K562 (cell line): ENCODE results near the gene CD70. TPM values are rescaled to one million over a fixed set of nuclear protein-coding genes. Genes with fewer than 3 reads are reported as not detected.
"Not testable (repeated sequence)": the region's sequence is repeated elsewhere in the genome, so short reads cannot be mapped to it uniquely, and the experiment has no call there.

ENCODE experiments used
- ATAC-seq: fragments of 200-7000 bp; cut with Tn5 transposase; 3 replicates; pipeline ENCODE4 v1.9.1; 2020; ENCODE audit warnings: moderate library complexity
- BruUV-seq: library from RNA; stranded (reverse); fragments of 400-500 nt; replicated peaks from 2 replicates; lab custom pipeline; 2021; lab: Mats Ljungman, UMichigan
- CTCF ChIA-PET: fragments of 300-600 bp; formaldehyde crosslinking; extraction: SDS; loops from one replicate; lab custom pipeline; 2021; ENCODE audit warnings: low intra/inter-chr PET ratio; lab: Yijun Ruan, JAX
- POLR2A ChIA-PET: fragments of 300-600, 350-650 bp; sonication (Branson Sonifier 250); formaldehyde crosslinking; extraction: SDS; loops from one replicate; lab custom pipeline; 2021; ENCODE audit warnings: antibody characterized with exemption, inconsistent platforms; lab: Yijun Ruan, JAX
- DNase-seq, 4 experiments: peaks; one replicate each; pipeline versions ENCODE4 v3.0.0 to v3.0.0-alpha.2; 2011 to 2018; ENCODE audit warnings: low spot score in 3 of 4, mixed read lengths in 3 of 4; ENCODE audit errors: extremely low read depth in 1 of 4
- FAIRE-seq: peaks from 2 replicates; lab custom pipeline; 2011; peaks lifted over from hg19 to GRCh38; lab: Jason Lieb, UNC
- H2AFZ ChIP-seq: 2 replicates; pipeline ENCODE4 v1.6.0; 2011; ENCODE audit warnings: low read depth, low read length, control low read depth, inconsistent platforms
- H3K27ac ChIP-seq: fragments of 200-600 bp; 3 replicates; pipeline ENCODE4 v1.8.0; 2011; ENCODE audit warnings: low read depth, mild to moderate bottlenecking, control low read depth, inconsistent platforms, low read length, moderate library complexity, mixed read lengths; ENCODE audit errors: extremely low read depth
- H3K27me3 ChIP-seq, 2 experiments: fragments of 300-600 bp in 1 of 2; 2 replicates in 1 of 2; 3 replicates in 1 of 2; pipeline versions ENCODE4 v1.6.0 to v1.8.0; 2011; ENCODE audit warnings: inconsistent platforms in 2 of 2, low read length in 2 of 2, mild to moderate bottlenecking in 1 of 2, mixed read lengths in 1 of 2, moderate library complexity in 1 of 2; ENCODE audit not compliant: control insufficient read depth in 2 of 2, insufficient read depth in 2 of 2
- H3K36me3 ChIP-seq: fragments of 300-600 bp; 3 replicates; pipeline ENCODE4 v1.8.0; 2011; ENCODE audit warnings: mild to moderate bottlenecking, low read length, inconsistent platforms; ENCODE audit not compliant: control insufficient read depth, insufficient read depth
- H3K4me1 ChIP-seq, 2 experiments: fragments of 200-600 bp in 1 of 2; replicated peaks in 1 of 2; 2 replicates in 1 of 2; 3 replicates in 1 of 2; pipeline versions ENCODE4 v1.5.1 to v1.8.0; 2011; ENCODE audit warnings: inconsistent platforms in 2 of 2, low read length in 2 of 2, mild to moderate bottlenecking in 1 of 2, mixed read lengths in 1 of 2, moderate library complexity in 1 of 2; ENCODE audit not compliant: control insufficient read depth in 2 of 2, insufficient read depth in 2 of 2
- H3K4me2 ChIP-seq: 2 replicates; pipeline ENCODE4 v1.6.1; 2011; ENCODE audit warnings: low read length, control low read depth, inconsistent platforms, mixed read lengths; ENCODE audit not compliant: insufficient read depth
- H3K4me3 ChIP-seq: fragments of 200-600 bp; sonication (generic), shearing (Covaris generic); 2 replicates; pipeline ENCODE4 v1.5.1; 2016; ENCODE audit warnings: control low read depth, inconsistent platforms
- H3K79me2 ChIP-seq: fragments of 200-600 bp; 3 replicates; pipeline ENCODE4 v1.8.0; 2011; ENCODE audit warnings: low read length, inconsistent platforms; ENCODE audit not compliant: control insufficient read depth, insufficient read depth
- H3K9ac ChIP-seq, 2 experiments: 2 replicates each; pipeline versions ENCODE4 v1.6.0 to v1.6.1; 2011; ENCODE audit warnings: low read depth in 2 of 2, low read length in 2 of 2, control low read depth in 1 of 2, inconsistent platforms in 1 of 2, mild to moderate bottlenecking in 1 of 2, mixed read lengths in 1 of 2; ENCODE audit not compliant: insufficient read depth in 1 of 2
- H3K9me1 ChIP-seq: one replicate; pipeline ENCODE4 v1.6.0; 2011; ENCODE audit warnings: inconsistent platforms, mild to moderate bottlenecking, low read length, moderate library complexity; ENCODE audit not compliant: control insufficient read depth, insufficient read depth
- H3K9me3 ChIP-seq: replicated peaks from 2 replicates; pipeline ENCODE4 v1.5.1; 2011; ENCODE audit warnings: low read depth, low read length, inconsistent platforms; ENCODE audit not compliant: control insufficient read depth, insufficient read depth
- H4K20me1 ChIP-seq: replicated peaks from 2 replicates; pipeline ENCODE4 v1.6.1; 2011; ENCODE audit warnings: low read length, inconsistent platforms, mixed read lengths; ENCODE audit not compliant: control insufficient read depth, insufficient read depth
- C11orf30 ChIP-seq: fragments of 450-650 bp; IDR thresholded peaks from 2 replicates; pipeline ENCODE4 v1.6.1; 2016; ENCODE audit warnings: low read depth, mild to moderate bottlenecking
- ELF4 ChIP-seq: fragments of 450-650 bp; formaldehyde crosslinking; IDR thresholded peaks from 2 replicates; pipeline ENCODE4 v1.4.0; 2022; ENCODE audit warnings: missing genetic modification characterization
- MEIS2 ChIP-seq: fragments of 450-650 bp; IDR thresholded peaks from 2 replicates; pipeline ENCODE4 v1.6.1; 2014; ENCODE audit warnings: mild to moderate bottlenecking; ENCODE audit not compliant: partially characterized antibody
- MLLT1 ChIP-seq, 2 experiments: fragments of 450-650 bp; IDR thresholded peaks; 2 replicates each; pipeline ENCODE4 v1.6.1; 2016
- OTX1 ChIP-seq: fragments of 450-650 bp; formaldehyde crosslinking; IDR thresholded peaks from 2 replicates; pipeline ENCODE4 v1.4.0; 2022; ENCODE audit warnings: mild to moderate bottlenecking
- PBX2 ChIP-seq, 2 experiments: IDR thresholded peaks in 1 of 2; conservative IDR thresholded peaks in 1 of 2; 2 replicates each; pipeline ENCODE4 v1.6.1; 2016; ENCODE audit warnings: low read depth in 2 of 2, mild to moderate bottlenecking in 1 of 2, missing compliant biosample characterization in 1 of 2, missing genetic modification characterization in 1 of 2, moderate library complexity in 1 of 2
- SMARCA4 ChIP-seq: fragments of 450-650 bp; IDR thresholded peaks from 2 replicates; pipeline ENCODE4 v1.6.1; 2016
- SMARCE1 ChIP-seq: fragments of 450-650 bp; IDR thresholded peaks from 2 replicates; pipeline ENCODE4 v1.7.1; 2016; ENCODE audit warnings: mild to moderate bottlenecking
- THRB ChIP-seq: fragments of 450-650 bp; formaldehyde crosslinking; conservative IDR thresholded peaks from 2 replicates; pipeline ENCODE4 v1.4.0; 2022; ENCODE audit warnings: mild to moderate bottlenecking, missing genetic modification characterization
- ZBTB26 ChIP-seq: fragments of 450-650 bp; formaldehyde crosslinking; IDR thresholded peaks from 2 replicates; pipeline ENCODE4 v1.4.0; 2022; ENCODE audit warnings: missing genetic modification characterization
- ZNF316 ChIP-seq: fragments of 450-650 bp; IDR thresholded peaks from 2 replicates; pipeline ENCODE4 v1.6.1; 2016
- ZNF384 ChIP-seq: IDR thresholded peaks from 2 replicates; pipeline ENCODE4 v1.6.1; 2012; ENCODE audit warnings: low read depth, low read length, improper control_type of control experiment
- WGBS: fragments of 100-300 bp; shearing (Covaris generic); methylation state at CpG from one replicate; pipeline ENCODE4 v1.1.6; 2016; ENCODE audit warnings: low coverage, mixed read lengths; ENCODE audit not compliant: insufficient coverage; ENCODE audit errors: missing lambda C conversion rate; 5-methylcytosine and 5-hydroxymethylcytosine counted together
- in situ Hi-C: fragments of 300-500 bp; cut with MboI; formaldehyde crosslinking; loops from 4 replicates; pipeline ENCODE4 v1.15.0; 2018; ENCODE audit warnings: inconsistent platforms, mixed read lengths
- intact Hi-C: fragments of 100-400 bp; cut with micrococcal nuclease; formaldehyde crosslinking; loops from 2 replicates; pipeline ENCODE4 v1.14.2; 2022
- polyA plus RNA-seq, 8 experiments: library from polyadenylated mRNA; depleted of rRNA in 4 of 8; stranded (reverse) in 5 of 8; unstranded in 3 of 8; fragments of >200 nt; fragmentation: Nextera tagmentation in 2 of 8; fragmentation: Illumina TruSeq in 1 of 8; extraction: Ambion mirVana in 2 of 8; extraction: Trizol in 1 of 8; gene quantifications; 2 replicates each; pipeline versions ENCODE4 v1.2.1 to v1.2.3, GENCODE V29; 2011 to 2014; ENCODE audit warnings: inconsistent platforms in 1 of 8, missing spikeins in 1 of 8
- total RNA-seq, 7 experiments: library from RNA; depleted of rRNA in 6 of 7; stranded (reverse); fragments of >200 nt in 6 of 7; fragmentation: Illumina TruSeq in 2 of 7; extraction: Trizol in 2 of 7; gene quantifications; 2 replicates each; pipeline versions ENCODE4 v1.2.1 to v1.2.3, GENCODE V29; 2011 to 2021; ENCODE audit warnings: low replicate concordance in 1 of 7
- TF ChIP-seq, protein P1 (sequence below): fragments of 450-650 bp; IDR thresholded peaks from 2 replicates; pipeline ENCODE4 v1.6.1; 2016

The CD70 gene
- total and polyA plus RNA-seq, 9 of the 15 experiments (the other 6 are each of a cell fraction or from before 2014, with no cell fraction given): 0.06 to 0.58 (median 0.33) TPM; not detected in 4

- peak overlapping the region in 1 of 2 experiments; percentile 73; a peak in 2 of 4 replicates for H3K9ac ChIP-seq
- peaks cover 28% of the 10 kb centered on the region for H3K79me2 ChIP-seq
- 25% methylated on average over 6 of the region's 6 CpGs for WGBS
- FAIRE-seq; in situ Hi-C loops; ATAC-seq; POLR2A ChIA-PET; H2AFZ ChIP-seq; H3K4me3 ChIP-seq; H4K20me1 ChIP-seq; H3K9me1 ChIP-seq; BruUV-seq; DNase-seq; intact Hi-C loops; H3K36me3 ChIP-seq; H3K27me3 ChIP-seq; H3K9me3 ChIP-seq; H3K27ac ChIP-seq; TF ChIP-seq PBX2 (CRISPR knock-in tag; IDR thresholded peaks at IDR 0.05; ENCODE audit: low read depth): not testable (repeated sequence)
- H3K4me1 ChIP-seq: peaks cover 13 to 18% of the 10 kb centered on the region in 2 experiments; a peak in 4 of 5 replicates
- CTCF ChIA-PET: interaction anchor here (0.7 kb wide), 1 partner anchor 7 kb away, joined by 3 read pairs; the partner anchor contains the start of gene CD70
- peak overlapping the region; percentile 37 for H3K4me2 ChIP-seq
- TF ChIP-seq PBX2 (tag; conservative IDR thresholded peaks at IDR 0.05; ENCODE audit: low read depth): peak; percentile 83
- TF ChIP-seq MEIS2: peak; percentile 82
- TF ChIP-seq MLLT1 (IDR thresholded peaks at IDR 0.05): peak in 1 of 2 experiments; percentile 33; a peak in 1 of 4 replicates
- 0 out of 2 replicates have a peak, but pooled peaks have one; percentile 41 for TF ChIP-seq THRB (CRISPR knock-in tag)
- TF ChIP-seq, protein P1, sequence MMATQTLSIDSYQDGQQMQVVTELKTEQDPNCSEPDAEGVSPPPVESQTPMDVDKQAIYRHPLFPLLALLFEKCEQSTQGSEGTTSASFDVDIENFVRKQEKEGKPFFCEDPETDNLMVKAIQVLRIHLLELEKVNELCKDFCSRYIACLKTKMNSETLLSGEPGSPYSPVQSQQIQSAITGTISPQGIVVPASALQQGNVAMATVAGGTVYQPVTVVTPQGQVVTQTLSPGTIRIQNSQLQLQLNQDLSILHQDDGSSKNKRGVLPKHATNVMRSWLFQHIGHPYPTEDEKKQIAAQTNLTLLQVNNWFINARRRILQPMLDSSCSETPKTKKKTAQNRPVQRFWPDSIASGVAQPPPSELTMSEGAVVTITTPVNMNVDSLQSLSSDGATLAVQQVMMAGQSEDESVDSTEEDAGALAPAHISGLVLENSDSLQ: peak; percentile 47; the same call in 1 of the 2 replicates
- TF ChIP-seq SMARCA4: peak; percentile 27; the same call in 1 of the 2 replicates
- TF ChIP-seq ZBTB26 (CRISPR knock-in tag): peak; percentile 88
- peak; percentile 42; the same call in 1 of the 2 replicates for TF ChIP-seq ELF4
- peak; percentile 53; the same call in 1 of the 2 replicates for TF ChIP-seq ZNF316
- TF ChIP-seq SMARCE1: 0 out of 2 replicates have a peak, but pooled peaks have one; percentile 43
- peak; percentile 23; the same call in 1 of the 2 replicates for TF ChIP-seq OTX1
- 0 out of 2 replicates have a peak, but pooled peaks have one; percentile 48 for TF ChIP-seq ZNF384
- peak; percentile 29; the same call in 1 of the 2 replicates for TF ChIP-seq C11orf30
Observed at GRCh38 chr19:6598254-6598892, 7.4 kb upstream of the CD70 start.
